ENCODE measurements around the gene INVS.
"Not testable (repeated sequence)": the region's sequence is repeated elsewhere in the genome, so short reads cannot be mapped to it uniquely, and the experiment has no call there.

Gene INVS

GRCh38 chr9:100284247-100284646 lies 185.2 kb downstream of the INVS start:
- no peak for DNase-seq

GRCh38 chr9:100285080-100285479 lies 186.0 kb downstream of the INVS start:
- DNase-seq: no peak

GRCh38 chr9:100285601-100286000 lies 186.6 kb downstream of the INVS start:
- no peak for DNase-seq

- DNase-seq: no peak
These were observed 187.2 kb downstream of the INVS start for GRCh38 chr9:100286257-100286656.

- no peak for DNase-seq
These were observed 188.1 kb downstream of the INVS start for GRCh38 chr9:100287186-100287585.

GRCh38 chr9:100290714-100291113 lies 191.7 kb downstream of the INVS start:
- no peak for DNase-seq

GRCh38 chr9:100292414-100292813 lies 193.4 kb downstream of the INVS start:
- no peak for DNase-seq

GRCh38 chr9:100294341-100294740 lies 195.3 kb downstream of the INVS start:
- DNase-seq: no peak

- no peak for DNase-seq
These were observed 195.8 kb downstream of the INVS start for GRCh38 chr9:100294806-100295205.

- no peak for DNase-seq
These were observed 196.2 kb downstream of the INVS start for GRCh38 chr9:100295240-100295639.

- DNase-seq: no peak
These were observed 197.4 kb downstream of the INVS start for GRCh38 chr9:100296407-100296806.

GRCh38 chr9:100298378-100298777 lies 199.3 kb downstream of the INVS start:
- no peak for DNase-seq

GRCh38 chr9:100303747-100304146 lies 204.7 kb downstream of the INVS start:
- DNase-seq: no peak

GRCh38 chr9:100306283-100306682 lies 207.2 kb downstream of the INVS start:
- no peak for DNase-seq

- no peak for DNase-seq
These were observed 208.0 kb downstream of the INVS start for GRCh38 chr9:100307080-100307479.

GRCh38 chr9:100308965-100309564 lies 210.0 kb downstream of the INVS start:
- DNase-seq: no peak

GRCh38 chr9:100309992-100310391 lies 210.9 kb downstream of the INVS start:
- DNase-seq: no peak

- no peak for DNase-seq
These were observed 216.5 kb downstream of the INVS start for GRCh38 chr9:100315561-100315960.

GRCh38 chr9:100317706-100318105 lies 218.7 kb downstream of the INVS start:
- DNase-seq: no peak

GRCh38 chr9:100322954-100323536 lies 224.0 kb downstream of the INVS start:
- DNase-seq: peak; percentile 11

- DNase-seq: no peak
These were observed 225.7 kb downstream of the INVS start for GRCh38 chr9:100324594-100325200.

GRCh38 chr9:100338736-100339135 lies 239.7 kb downstream of the INVS start:
- not testable (repeated sequence) for DNase-seq

GRCh38 chr9:100340224-100340623 lies 241.2 kb downstream of the INVS start:
- no peak for DNase-seq

- DNase-seq: no peak
These were observed 242.8 kb downstream of the INVS start for GRCh38 chr9:100341889-100342288.

- no peak for DNase-seq
These were observed 247.8 kb downstream of the INVS start for GRCh38 chr9:100346836-100347235.

Data from activated naive CD4-positive, alpha-beta T cell treated with Interleukin-2 at 50 U/mL for 16 hours (primary cell).